Esophagus squamous epithelium (tissue), 5 donors: ENCODE data around the gene GFI1B. TPM values are rescaled to one million over a fixed set of nuclear protein-coding genes. Genes with fewer than 3 reads are reported as not detected.

ENCODE experiments used
- DNase-seq: peaks from one replicate; lab custom pipeline; 2025; lab: John Stamatoyannopoulos, UW
- H3K27ac ChIP-seq, 4 donors: fragments of 200-600 bp; sonication (generic); one replicate each; pipeline ENCODE4 v1.5.1; 2016 to 2019; ENCODE audit warnings: mild to moderate bottlenecking in 1 of 4
- H3K27me3 ChIP-seq, 4 donors: fragments of 200-600 bp; sonication (generic); 1 replicate in 3 of 4; 2 replicates in 1 of 4; pipeline versions ENCODE4 v1.5.1 to v1.6.0; 2017 to 2021; ENCODE audit warnings: antibody characterized with exemption in 1 of 4
- H3K36me3 ChIP-seq, 3 donors: fragments of 200-600 bp; sonication (generic); one replicate each; pipeline ENCODE4 v1.5.1; 2016 to 2019
- H3K4me1 ChIP-seq, 3 donors: fragments of 200-600 bp; sonication (generic); one replicate each; pipeline ENCODE4 v1.5.1; 2017 to 2019
- H3K4me3 ChIP-seq, 4 donors: fragments of 200-600 bp; sonication (generic); 1 replicate in 3 of 4; 2 replicates in 1 of 4; pipeline ENCODE4 v1.5.1; 2016 to 2019; ENCODE audit warnings: mild to moderate bottlenecking in 2 of 4, moderate library complexity in 1 of 4
- H3K9me3 ChIP-seq, 3 donors: fragments of 200-600 bp; sonication (generic); one replicate each; pipeline ENCODE4 v1.5.1; 2016 to 2019
- POLR2A ChIP-seq, 4 donors: fragments of 450-650 bp; IDR thresholded peaks; one replicate each; pipeline ENCODE4 v1.6.1; 2017; ENCODE audit warnings: antibody characterized with exemption in 4 of 4, mild to moderate bottlenecking in 4 of 4, moderate library complexity in 3 of 4
- WGBS, 2 donors: methylation state at CpG; one replicate each; pipeline ENCODE4 v1.1.5; 2018; 5-methylcytosine and 5-hydroxymethylcytosine counted together
- intact Hi-C: fragments of 100-400 bp; cut with DNase I; formaldehyde crosslinking; loops from one replicate; pipeline ENCODE4 v1.15.0; 2022
- total RNA-seq, 4 donors: library from RNA; depleted of rRNA; stranded (reverse); fragments of >200 nt; gene quantifications; one replicate each; pipeline ENCODE4 v1.1.0, GENCODE V29; 2016
- TF ChIP-seq, protein P1 (sequence below), 6 experiments: fragments of 450-650 bp in 4 of 6; fragments of 200-600 bp in 2 of 6; sonication (generic) in 2 of 6; IDR thresholded peaks; one replicate each; pipeline ENCODE4 v1.5.1; 2016 to 2019; ENCODE audit warnings: antibody characterized with exemption in 6 of 6, mild to moderate bottlenecking in 4 of 6, moderate library complexity in 4 of 6
- donor health status: DM: yes; HTN: yes; CAD: no.

GFI1B gene
- total RNA-seq, 4 donors from 2014 or later: 0.57 TPM; not detected in 3

DNA sequence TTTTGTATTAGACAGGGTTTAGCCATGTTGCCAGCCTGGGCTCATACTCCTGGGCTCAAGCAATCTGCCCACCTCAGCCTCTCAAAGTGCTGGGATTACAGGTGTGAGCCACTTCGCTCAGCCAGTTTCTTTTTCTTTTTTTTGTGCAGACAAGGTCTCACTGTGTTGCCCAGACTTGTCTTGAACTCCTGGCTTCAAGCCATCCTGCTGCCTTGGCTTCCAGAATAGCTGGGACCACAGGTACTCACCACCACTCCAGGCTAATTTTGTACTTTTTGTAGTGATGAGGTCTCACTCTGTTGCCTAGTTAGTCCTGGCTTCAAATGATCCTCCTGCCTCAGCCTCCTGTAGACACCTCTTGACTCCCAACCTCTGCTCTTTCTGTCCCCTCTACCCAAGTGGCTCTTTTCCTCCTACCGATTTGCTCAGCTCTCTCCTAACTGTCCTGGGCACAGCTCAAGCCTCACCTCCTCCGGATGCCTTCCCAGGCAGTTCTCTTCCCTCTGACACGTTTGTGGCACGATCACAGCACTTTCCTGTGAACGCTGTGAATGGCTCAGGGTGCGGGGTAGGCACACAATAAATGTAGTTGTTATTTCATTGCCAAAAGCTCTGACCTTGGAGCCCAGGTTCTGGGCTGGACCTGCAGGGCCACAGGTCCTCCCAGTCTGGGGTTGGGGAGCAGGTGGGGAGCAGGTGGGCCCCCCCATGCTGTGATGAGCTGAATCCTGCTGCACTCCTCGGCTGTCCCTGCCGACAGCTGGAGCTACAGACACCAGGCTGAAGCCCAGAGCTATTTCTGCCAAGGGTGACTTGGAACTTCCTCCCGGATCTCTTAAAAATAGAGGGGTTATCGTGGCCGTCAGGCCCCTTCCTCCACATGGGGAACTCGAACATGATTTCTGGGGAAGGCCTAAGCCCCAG, 23.9 kb downstream of the GFI1B start:
- H3K4me1 ChIP-seq: peaks cover 6 to 24% (median 10%) of the 10 kb centered on the region in 3 donors
- intact Hi-C loops: no loop called here
- no peak overlapping the region for H3K4me3 ChIP-seq
- no peak for TF ChIP-seq POLR2A (IDR thresholded peaks at IDR 0.05)
- TF ChIP-seq, protein P1, sequence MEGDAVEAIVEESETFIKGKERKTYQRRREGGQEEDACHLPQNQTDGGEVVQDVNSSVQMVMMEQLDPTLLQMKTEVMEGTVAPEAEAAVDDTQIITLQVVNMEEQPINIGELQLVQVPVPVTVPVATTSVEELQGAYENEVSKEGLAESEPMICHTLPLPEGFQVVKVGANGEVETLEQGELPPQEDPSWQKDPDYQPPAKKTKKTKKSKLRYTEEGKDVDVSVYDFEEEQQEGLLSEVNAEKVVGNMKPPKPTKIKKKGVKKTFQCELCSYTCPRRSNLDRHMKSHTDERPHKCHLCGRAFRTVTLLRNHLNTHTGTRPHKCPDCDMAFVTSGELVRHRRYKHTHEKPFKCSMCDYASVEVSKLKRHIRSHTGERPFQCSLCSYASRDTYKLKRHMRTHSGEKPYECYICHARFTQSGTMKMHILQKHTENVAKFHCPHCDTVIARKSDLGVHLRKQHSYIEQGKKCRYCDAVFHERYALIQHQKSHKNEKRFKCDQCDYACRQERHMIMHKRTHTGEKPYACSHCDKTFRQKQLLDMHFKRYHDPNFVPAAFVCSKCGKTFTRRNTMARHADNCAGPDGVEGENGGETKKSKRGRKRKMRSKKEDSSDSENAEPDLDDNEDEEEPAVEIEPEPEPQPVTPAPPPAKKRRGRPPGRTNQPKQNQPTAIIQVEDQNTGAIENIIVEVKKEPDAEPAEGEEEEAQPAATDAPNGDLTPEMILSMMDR (IDR thresholded peaks at IDR 0.05): no peak
- H3K9me3 ChIP-seq: no peaks in the 10 kb centered on the region
- H3K27ac ChIP-seq: peak overlapping the region in 2 of 4 donors; percentile 52 to 62
- no peaks in the 10 kb centered on the region for H3K36me3 ChIP-seq
- H3K27me3 ChIP-seq: peaks cover 0 to 59% (median 0%) of the 10 kb centered on the region in 4 donors
- DNase-seq: no peak
- WGBS, 2 donors: 34 to 36% methylated on average over 8 of the region's 13 CpGs

DNA sequence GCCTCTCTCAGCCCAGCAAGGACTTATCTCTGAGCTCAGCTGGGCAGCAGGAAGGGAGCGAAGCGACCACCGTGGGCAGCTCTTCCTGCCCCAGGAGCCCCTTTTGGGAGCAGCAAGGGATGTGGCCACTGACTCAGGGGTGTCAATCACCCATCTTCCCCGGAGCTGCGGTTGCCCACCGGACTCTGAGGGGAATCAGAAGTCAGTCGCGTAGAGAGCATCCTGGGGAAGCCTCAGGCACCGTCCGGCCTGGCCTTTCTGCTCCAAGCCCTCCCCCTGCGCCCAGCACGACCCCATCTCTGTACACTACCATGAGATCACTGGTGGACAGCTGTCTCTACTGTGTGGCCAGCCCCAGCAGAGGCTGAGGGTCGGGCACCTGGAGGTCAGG, 24.6 kb downstream of the GFI1B start:
- H3K36me3 ChIP-seq: no peaks in the 10 kb centered on the region
- H3K4me1 ChIP-seq: peaks cover 6 to 24% (median 10%) of the 10 kb centered on the region in 3 donors
- no peaks in the 10 kb centered on the region for H3K9me3 ChIP-seq
- no peak for DNase-seq
- H3K27me3 ChIP-seq: peaks cover 0 to 65% (median 0%) of the 10 kb centered on the region in 4 donors
- 60% methylated on average over 1 of the region's 13 CpGs; no CpG with 5 or more reads in 1 of the 2 donors for WGBS, 2 donors
- intact Hi-C loops: no loop called here
- TF ChIP-seq POLR2A (IDR thresholded peaks at IDR 0.05): no peak
- TF ChIP-seq, protein P1 (IDR thresholded peaks at IDR 0.05): no peak
- H3K4me3 ChIP-seq: no peak overlapping the region
- no peak overlapping the region for H3K27ac ChIP-seq

DNA sequence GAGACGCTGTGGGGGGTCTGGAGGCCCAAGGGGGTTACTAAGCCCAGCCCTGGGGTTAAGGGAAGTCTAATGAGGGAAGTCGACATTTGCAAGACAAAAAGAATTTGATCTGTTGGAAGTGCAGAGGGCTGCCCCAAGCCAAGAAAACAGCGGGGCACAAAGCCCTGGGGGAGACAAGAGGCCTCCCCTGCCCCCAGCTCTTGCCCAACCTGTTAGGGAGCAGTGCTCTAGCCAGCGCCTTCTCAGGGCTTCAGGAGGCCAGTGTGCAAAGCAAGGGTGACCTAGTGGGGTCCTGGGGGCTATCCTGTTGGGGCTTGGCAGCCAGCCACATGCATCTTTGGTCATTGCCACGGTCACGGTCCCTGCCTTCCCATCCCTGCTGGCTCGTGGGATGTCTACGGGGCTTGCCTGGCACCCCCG, 25.2 kb downstream of the GFI1B start:
- Histone ChIP-seq H3K27ac (no peak overlapping the region), H3K4me3 (no peak overlapping the region), H3K4me1 (peaks cover 6 to 29% (median 10%) of the 10 kb centered on the region in 3 donors), H3K36me3 (no peaks in the 10 kb centered on the region), H3K9me3 (no peaks in the 10 kb centered on the region), H3K27me3 (peaks cover 0 to 70% (median 0%) of the 10 kb centered on the region in 4 donors)
- TF ChIP-seq, protein P1 (IDR thresholded peaks at IDR 0.05): no peak
- no peak for TF ChIP-seq POLR2A (IDR thresholded peaks at IDR 0.05)
- 32 to 51% methylated on average over 4 to 8 of the region's 9 CpGs for WGBS, 2 donors
- intact Hi-C loops: no loop called here
- DNase-seq: no peak

DNA sequence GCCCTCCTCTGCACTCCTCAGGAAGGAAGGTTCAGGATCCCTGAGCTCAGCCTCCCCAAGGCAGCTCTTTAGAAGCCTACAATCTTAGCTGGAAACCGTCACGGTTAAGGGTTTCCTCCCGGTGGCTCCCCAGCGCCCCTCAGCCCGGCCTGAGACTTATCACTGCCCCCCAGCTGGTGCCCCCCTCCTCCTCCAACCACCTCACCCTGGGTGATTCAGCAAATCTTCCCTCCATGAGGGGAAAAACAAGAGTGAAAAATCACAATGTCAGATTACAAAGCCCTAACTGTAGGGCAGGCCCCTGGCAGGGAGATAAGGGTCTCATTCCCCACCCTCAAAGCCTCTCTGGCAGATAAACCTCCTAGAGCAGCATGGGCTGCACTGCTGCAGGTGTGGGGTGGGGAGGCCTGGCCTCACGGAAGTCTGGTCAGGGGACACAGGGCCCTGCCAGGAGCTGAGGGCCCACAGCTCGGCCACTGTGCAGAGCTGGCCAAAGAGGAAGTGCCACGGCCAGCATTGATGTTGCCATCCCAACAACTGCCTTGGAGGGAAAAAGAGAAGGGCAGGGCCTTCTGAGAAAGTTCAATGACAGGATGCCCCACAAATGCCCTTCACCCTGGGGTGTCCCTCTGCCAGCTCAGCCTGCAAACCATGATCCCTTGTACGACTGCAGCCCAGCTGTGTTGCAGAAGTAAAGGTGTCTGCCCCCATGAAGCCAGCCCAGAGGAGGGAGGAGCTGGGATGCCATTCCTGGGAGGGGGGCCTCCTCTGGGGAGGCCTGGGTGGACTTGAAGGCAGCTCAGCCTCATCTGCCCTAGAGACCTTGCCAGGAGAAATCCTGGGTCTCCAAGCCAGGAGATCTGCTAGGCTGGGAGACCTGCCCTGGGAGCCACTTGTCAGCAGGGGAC, 25.9 kb downstream of the GFI1B start:
- Histone ChIP-seq H3K9me3 (no peaks in the 10 kb centered on the region), H3K27me3 (peaks cover 0 to 64% (median 0%) of the 10 kb centered on the region in 4 donors), H3K4me3 (no peak overlapping the region), H3K4me1 (peaks cover 6 to 34% (median 10%) of the 10 kb centered on the region in 3 donors), H3K27ac (no peak overlapping the region), H3K36me3 (no peaks in the 10 kb centered on the region)
- WGBS, 2 donors: 31 to 82% methylated on average over 5 to 6 of the region's 9 CpGs
- DNase-seq: no peak
- TF ChIP-seq, protein P1 (IDR thresholded peaks at IDR 0.05): no peak
- no peak for TF ChIP-seq POLR2A (IDR thresholded peaks at IDR 0.05)
- intact Hi-C loops: no loop called here
